Natural killer cell treated with Interleukin-12 subunit alpha and Interleukin-12 subunit beta and Interleukin-15 and Interleukin-18, amount 100 ng/mL, for 72 hours (primary cell): ENCODE measurements around the gene DLL3. TPM values are rescaled to one million over a fixed set of nuclear protein-coding genes. Genes with fewer than 3 reads are reported as not detected.

Experiments used
- ATAC-seq, 2 donors: fragments of 150-1000 bp; cut with Tn5 transposase in 1 of 2; sonication (Bioruptor Pico), chemical (Tn5 transposase) in 1 of 2; 2 replicates each; pipeline ENCODE4 v1.10.0; 2021
- DNase-seq: peaks from one replicate; pipeline ENCODE4 v3.0.0; 2022; ENCODE audit warnings: low spot score
- H3K27ac Mint-ChIP-seq, 2 donors: 1 replicate in 1 of 2; 2 replicates in 1 of 2; pipeline ENCODE4 v1.8.0; 2022; ENCODE audit warnings: mixed read lengths in 2 of 2, mild to moderate bottlenecking in 1 of 2, moderate library complexity in 1 of 2
- H3K27me3 Mint-ChIP-seq, 2 donors: 1 replicate in 1 of 2; 2 replicates in 1 of 2; pipeline ENCODE4 v1.8.0; 2022; ENCODE audit warnings: mixed read lengths in 2 of 2
- H3K36me3 Mint-ChIP-seq: one replicate; pipeline ENCODE4 v1.8.0; 2022; ENCODE audit warnings: mixed read lengths
- H3K4me1 Mint-ChIP-seq, 2 donors: 1 replicate in 1 of 2; 2 replicates in 1 of 2; pipeline ENCODE4 v1.8.0; 2022; ENCODE audit warnings: low read depth in 2 of 2, mixed read lengths in 2 of 2, mild to moderate bottlenecking in 1 of 2
- H3K4me3 Mint-ChIP-seq: one replicate; pipeline ENCODE4 v1.8.0; 2022; ENCODE audit warnings: mixed read lengths
- H3K9me3 Mint-ChIP-seq: 2 replicates; pipeline ENCODE4 v1.8.0; 2022; ENCODE audit warnings: mixed read lengths
- total RNA-seq, 2 donors: library from RNA; stranded (reverse); gene quantifications; one replicate each; pipeline ENCODE4 v1.2.3, GENCODE V29; 2022

DLL3 gene
- total RNA-seq, 2 donors from 2014 or later = 0.21 to 0.92 TPM

DNA sequence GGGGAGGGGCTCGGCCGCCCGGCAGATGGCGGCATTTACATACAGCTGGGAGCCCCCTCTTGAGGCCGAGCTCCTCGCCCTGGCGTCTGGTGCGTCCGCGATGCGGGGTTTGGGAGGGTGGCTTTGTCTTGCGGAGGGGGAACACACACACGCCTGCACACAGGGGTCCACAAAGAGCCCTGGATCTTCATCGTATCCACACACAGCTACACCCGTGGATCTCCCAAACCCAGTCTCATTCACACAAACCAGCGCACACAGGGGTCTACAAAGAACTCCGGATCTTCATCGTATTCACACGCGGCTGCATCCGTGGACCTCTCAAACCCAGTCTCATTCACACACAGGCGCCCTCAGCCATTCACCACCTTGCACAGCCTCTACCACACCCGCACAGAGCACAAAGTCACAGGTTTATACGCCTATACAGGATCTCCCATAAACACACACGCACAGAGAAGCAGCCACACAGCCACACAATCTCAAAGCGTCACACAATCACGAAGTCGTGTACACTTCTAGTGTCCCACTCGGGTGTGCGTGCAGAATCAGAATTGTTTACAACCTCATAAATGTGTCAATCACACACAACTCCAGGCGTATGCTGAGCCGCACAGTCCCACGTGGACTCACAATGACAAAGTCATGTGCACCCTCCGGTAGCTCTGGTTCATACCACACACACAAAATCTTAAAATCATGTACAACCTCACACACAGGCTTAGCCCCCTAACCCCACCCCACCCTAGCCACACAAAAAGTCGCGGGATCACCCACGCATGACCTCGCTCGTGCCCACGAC lies 550 bp upstream of the DLL3 start:
- H3K4me3 Mint-ChIP-seq = peak overlapping the region; percentile 67
- H3K4me1 Mint-ChIP-seq = peaks cover 16 to 18% of the 10 kb centered on the region in 2 donors
- H3K9me3 Mint-ChIP-seq = no peaks in the 10 kb centered on the region
- no peak overlapping the region for H3K27ac Mint-ChIP-seq
- DNase-seq = no peak
- ATAC-seq = peak; percentile 22 to 46
- peaks cover 32 to 41% of the 10 kb centered on the region in 2 donors for H3K27me3 Mint-ChIP-seq
- H3K36me3 Mint-ChIP-seq = no peaks in the 10 kb centered on the region

DNA sequence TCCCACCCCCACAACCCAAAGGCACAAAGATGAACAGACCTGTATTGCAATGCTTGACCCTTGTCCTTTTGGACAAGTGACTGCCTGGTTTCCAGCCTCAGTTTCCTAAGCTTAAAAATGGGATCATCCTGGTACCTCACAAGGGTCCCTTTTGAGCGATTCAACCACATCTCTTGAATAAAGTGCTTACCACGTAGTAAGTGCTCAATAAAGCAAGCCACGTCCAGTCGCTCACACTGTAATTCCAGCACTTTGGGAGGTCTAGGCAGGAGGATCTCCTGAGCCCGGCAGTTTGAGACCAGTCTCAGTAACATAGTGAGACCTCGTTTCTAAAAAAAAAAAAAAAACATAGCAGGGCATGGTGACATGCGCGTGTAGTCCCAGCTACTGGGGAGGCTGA lies 1.2 kb downstream of the DLL3 start:
- Mint-ChIP-seq H3K27ac (no peak overlapping the region), H3K4me3 (peak overlapping the region; percentile 51), H3K9me3 (no peaks in the 10 kb centered on the region), H3K4me1 (peaks cover 24 to 25% of the 10 kb centered on the region in 2 donors), H3K27me3 (peaks cover 48 to 54% of the 10 kb centered on the region in 2 donors), H3K36me3 (no peaks in the 10 kb centered on the region)
- ATAC-seq (no peak), DNase-seq (no peak)

DNA sequence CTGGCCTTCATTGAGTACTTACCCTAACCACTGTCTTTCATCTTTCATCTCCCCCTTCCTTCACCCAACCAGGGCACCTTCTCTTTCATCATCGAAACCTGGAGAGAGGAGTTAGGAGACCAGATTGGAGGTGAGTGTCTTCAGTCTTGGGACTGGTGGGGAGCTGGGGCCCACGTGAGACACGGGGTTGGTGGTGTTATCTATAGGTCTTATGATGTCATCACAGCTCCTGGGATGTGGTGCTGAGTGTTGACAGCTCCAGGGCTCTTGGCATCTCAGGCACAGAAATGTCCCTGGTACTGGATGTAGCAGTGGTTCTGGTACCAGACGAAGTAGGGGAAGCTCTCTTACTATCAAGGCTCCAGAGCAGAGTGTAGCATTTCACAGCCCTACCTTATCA lies 1.8 kb downstream of the DLL3 start:
- Mint-ChIP-seq H3K4me1 (peaks cover 25% of the 10 kb centered on the region in 2 donors), H3K9me3 (no peaks in the 10 kb centered on the region), H3K4me3 (no peak overlapping the region), H3K27me3 (peaks cover 50 to 56% of the 10 kb centered on the region in 2 donors), H3K27ac (no peak overlapping the region), H3K36me3 (peaks cover 2% of the 10 kb centered on the region)
- ATAC-seq (no peak), DNase-seq (no peak)

DNA sequence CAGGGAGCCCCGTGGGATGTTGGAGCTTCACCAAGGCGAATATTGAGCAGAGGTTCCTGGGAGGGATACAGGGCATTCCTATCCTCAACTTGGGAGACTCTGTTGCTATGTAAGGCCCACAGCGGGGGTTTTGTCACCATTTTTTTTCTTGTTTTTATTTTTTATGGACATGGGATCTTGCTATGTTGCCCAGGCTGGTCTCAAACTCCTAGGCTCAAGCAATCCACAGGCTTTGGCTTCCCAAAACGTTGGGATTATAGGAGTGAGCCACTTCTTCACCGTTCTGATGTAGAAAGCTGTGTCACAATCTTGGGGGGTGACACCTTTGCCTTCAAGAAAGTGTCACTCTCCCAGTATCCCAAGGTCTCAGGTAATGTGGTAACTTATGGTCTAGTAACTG lies 2.6 kb downstream of the DLL3 start:
- Mint-ChIP-seq H3K9me3 (no peaks in the 10 kb centered on the region), H3K4me3 (no peak overlapping the region), H3K27ac (no peak overlapping the region), H3K36me3 (peaks cover 4% of the 10 kb centered on the region), H3K4me1 (peaks cover 26 to 28% of the 10 kb centered on the region in 2 donors), H3K27me3 (peaks cover 50 to 56% of the 10 kb centered on the region in 2 donors)
- ATAC-seq = no peak
- DNase-seq = no peak

DNA sequence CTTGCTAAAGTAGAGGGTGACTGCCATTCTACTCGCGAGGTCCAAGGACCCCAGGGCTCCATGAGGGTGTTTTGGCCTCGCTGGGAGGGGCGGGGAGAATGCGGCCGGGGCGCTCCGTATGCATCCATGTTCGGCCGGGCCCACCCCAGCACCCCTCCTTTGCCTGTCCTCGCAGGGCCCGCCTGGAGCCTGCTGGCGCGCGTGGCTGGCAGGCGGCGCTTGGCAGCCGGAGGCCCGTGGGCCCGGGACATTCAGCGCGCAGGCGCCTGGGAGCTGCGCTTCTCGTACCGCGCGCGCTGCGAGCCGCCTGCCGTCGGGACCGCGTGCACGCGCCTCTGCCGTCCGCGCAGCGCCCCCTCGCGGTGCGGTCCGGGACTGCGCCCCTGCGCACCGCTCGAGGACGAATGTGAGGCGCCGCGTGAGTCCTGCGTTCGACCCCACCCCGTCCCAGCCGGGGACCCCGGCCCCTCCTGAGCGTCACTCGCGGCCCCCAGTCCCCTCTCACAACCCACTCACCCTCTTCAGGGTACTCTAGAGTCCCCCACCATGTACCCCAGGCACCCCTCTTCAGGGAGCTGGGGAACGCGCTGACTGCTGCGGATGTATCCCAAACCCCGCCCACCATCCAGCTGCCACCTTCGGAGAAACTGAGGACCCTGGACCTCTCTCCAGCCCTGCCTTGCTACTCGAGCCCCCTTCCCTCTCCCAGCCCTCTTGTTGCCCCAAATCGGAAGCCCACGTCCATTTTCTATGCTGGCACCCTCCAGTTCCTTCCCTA lies 4.1 kb downstream of the DLL3 start:
- ATAC-seq (peak; percentile 79 to 87), DNase-seq (peak; percentile 85)
- Mint-ChIP-seq H3K9me3 (no peaks in the 10 kb centered on the region), H3K27me3 (peaks cover 54 to 59% of the 10 kb centered on the region in 2 donors), H3K36me3 (peaks cover 4% of the 10 kb centered on the region), H3K27ac (peak overlapping the region in 1 of 2 donors; percentile 79), H3K4me3 (peak overlapping the region; percentile 11), H3K4me1 (peaks cover 34% of the 10 kb centered on the region in 2 donors)

DNA sequence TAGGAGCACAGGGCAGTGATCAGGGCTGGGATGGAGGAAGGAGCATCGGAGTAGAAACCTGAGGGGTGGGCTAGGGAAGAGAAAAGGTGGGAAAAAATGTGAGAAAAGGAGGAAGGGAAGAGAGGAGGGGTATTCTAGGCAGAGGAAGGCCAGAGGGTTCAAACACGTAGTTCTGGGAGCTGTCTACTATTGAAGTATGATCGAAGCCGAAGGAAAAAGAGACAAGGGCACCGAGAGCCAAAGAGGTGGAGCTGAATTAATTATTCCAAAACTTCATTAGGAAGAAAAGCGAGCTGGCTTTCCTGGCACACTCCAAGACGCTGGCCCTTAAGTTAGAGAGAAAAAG lies 7.8 kb downstream of the DLL3 start:
- Mint-ChIP-seq H3K4me3 (peak overlapping the region; percentile 69), H3K9me3 (no peaks in the 10 kb centered on the region), H3K36me3 (peaks cover 4% of the 10 kb centered on the region), H3K27me3 (peaks cover 41 to 43% of the 10 kb centered on the region in 2 donors), H3K27ac (no peak overlapping the region), H3K4me1 (peaks cover 23 to 24% of the 10 kb centered on the region in 2 donors)
- no peak for ATAC-seq
- DNase-seq = no peak

DNA sequence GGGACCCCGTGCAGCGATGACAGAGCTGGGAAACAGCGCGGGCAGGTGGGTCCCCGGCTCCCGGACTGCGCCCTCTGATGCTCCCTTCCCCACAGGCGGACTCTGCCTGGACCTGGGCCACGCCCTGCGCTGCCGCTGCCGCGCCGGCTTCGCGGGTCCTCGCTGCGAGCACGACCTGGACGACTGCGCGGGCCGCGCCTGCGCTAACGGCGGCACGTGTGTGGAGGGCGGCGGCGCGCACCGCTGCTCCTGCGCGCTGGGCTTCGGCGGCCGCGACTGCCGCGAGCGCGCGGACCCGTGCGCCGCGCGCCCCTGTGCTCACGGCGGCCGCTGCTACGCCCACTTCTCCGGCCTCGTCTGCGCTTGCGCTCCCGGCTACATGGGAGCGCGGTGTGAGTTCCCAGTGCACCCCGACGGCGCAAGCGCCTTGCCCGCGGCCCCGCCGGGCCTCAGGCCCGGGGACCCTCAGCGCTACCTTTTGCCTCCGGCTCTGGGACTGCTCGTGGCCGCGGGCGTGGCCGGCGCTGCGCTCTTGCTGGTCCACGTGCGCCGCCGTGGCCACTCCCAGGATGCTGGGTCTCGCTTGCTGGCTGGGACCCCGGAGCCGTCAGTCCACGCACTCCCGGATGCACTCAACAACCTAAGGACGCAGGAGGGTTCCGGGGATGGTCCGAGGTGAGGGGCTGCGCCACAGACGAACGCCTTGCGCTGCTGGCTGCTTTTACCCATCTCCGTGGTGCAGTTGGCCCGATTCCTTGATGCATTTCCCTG lies 8.4 kb downstream of the DLL3 start:
- peak; percentile 69 for DNase-seq
- no peak overlapping the region for H3K27ac Mint-ChIP-seq
- peak overlapping the region; percentile 52 for H3K4me3 Mint-ChIP-seq
- no peaks in the 10 kb centered on the region for H3K9me3 Mint-ChIP-seq
- peaks cover 23 to 24% of the 10 kb centered on the region in 2 donors for H3K4me1 Mint-ChIP-seq
- H3K36me3 Mint-ChIP-seq = peaks cover 4% of the 10 kb centered on the region
- ATAC-seq = peak; percentile 82
- H3K27me3 Mint-ChIP-seq = peaks cover 41 to 42% of the 10 kb centered on the region in 2 donors

DNA sequence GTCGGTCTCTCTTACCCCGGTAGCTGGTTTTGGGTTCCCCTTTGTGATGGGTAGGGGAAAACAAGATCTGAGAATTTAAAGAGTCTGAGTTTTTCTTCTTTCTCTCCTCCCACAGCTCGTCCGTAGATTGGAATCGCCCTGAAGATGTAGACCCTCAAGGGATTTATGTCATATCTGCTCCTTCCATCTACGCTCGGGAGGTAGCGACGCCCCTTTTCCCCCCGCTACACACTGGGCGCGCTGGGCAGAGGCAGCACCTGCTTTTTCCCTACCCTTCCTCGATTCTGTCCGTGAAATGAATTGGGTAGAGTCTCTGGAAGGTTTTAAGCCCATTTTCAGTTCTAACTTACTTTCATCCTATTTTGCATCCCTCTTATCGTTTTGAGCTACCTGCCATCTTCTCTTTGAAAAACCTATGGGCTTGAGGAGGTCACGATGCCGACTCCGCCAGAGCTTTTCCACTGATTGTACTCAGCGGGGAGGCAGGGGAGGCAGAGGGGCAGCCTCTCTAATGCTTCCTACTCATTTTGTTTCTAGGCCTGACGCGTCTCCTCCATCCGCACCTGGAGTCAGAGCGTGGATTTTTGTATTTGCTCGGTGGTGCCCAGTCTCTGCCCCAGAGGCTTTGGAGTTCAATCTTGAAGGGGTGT lies 9.1 kb downstream of the DLL3 start:
- Mint-ChIP-seq H3K4me1 (peaks cover 23 to 24% of the 10 kb centered on the region in 2 donors), H3K27ac (no peak overlapping the region), H3K9me3 (no peaks in the 10 kb centered on the region), H3K27me3 (peaks cover 41 to 43% of the 10 kb centered on the region in 2 donors), H3K4me3 (peak overlapping the region; percentile 52), H3K36me3 (peaks cover 4% of the 10 kb centered on the region)
- DNase-seq (no peak), ATAC-seq (no peak)

DNA sequence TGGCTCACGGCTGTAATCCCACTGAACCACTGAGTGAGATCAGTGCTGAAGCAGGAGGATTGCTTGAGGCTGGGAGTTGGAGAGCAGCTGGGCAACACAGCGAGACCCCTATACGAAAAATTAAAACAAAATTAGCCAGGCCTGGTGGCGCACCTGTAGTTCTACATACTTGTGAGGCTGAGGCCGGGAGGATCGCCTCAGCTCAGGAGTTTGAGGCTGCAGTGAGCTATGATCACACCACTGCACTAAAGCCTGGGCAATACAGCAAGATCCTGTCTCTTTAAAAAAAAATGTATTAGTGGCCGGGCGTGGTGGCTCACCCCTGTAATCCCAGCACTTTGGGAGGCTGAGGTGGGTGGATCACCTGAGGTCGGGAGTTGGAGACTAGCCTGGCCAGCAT lies 9.9 kb downstream of the DLL3 start:
- no peak overlapping the region for H3K27ac Mint-ChIP-seq
- H3K4me1 Mint-ChIP-seq = peaks cover 16 to 17% of the 10 kb centered on the region in 2 donors
- peaks cover 4% of the 10 kb centered on the region for H3K36me3 Mint-ChIP-seq
- H3K9me3 Mint-ChIP-seq = no peaks in the 10 kb centered on the region
- H3K4me3 Mint-ChIP-seq = no peak overlapping the region
- peaks cover 39 to 41% of the 10 kb centered on the region in 2 donors for H3K27me3 Mint-ChIP-seq
- ATAC-seq (no peak), DNase-seq (no peak)

DNA sequence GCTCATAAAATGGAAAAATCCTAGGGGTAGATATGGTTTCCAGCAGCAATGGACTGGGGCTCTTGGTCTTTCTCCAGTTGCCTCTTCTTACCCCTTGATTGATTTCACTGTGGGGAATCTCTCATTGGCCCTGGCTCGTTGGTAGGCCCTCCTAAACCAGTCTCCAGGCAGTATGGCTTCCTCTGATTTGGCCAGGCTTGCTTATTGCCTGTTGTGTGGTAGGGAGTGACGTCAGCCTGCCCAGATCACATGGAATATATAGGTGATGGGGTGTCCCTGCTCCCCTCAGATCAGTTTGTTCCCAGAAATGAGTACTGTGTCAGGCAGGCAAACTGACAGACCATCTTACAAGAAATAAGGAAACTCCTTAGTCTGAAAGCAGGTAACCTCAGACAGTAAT lies 10.5 kb downstream of the DLL3 start:
- Mint-ChIP-seq H3K27ac (no peak overlapping the region), H3K4me3 (no peak overlapping the region), H3K36me3 (peaks cover 4% of the 10 kb centered on the region), H3K27me3 (peaks cover 33 to 34% of the 10 kb centered on the region in 2 donors), H3K9me3 (no peaks in the 10 kb centered on the region), H3K4me1 (peaks cover 13% of the 10 kb centered on the region in 2 donors)
- no peak for DNase-seq
- ATAC-seq = no peak

DNA sequence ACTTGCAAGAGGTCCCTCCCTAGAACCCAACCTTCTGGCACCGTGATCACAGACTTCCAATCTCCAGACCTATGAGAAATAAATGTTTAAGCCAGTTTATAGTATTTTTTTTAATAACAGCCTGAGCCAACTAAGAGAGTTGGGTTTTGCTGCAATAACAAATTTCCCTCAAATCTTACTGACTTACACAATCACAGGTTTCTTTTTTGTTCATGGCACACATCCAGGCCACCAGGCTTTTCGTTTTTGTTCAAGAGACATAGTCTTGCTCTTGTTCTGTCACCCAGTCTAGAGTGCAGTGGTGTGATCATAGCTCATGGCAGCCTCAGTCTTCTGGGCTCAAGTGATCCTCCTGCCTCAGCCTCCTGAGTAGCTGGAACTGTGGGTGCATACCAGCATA lies 14.2 kb downstream of the DLL3 start:
- ATAC-seq = no peak
- H3K4me1 Mint-ChIP-seq = peaks cover 9 to 11% of the 10 kb centered on the region in 2 donors
- H3K9me3 Mint-ChIP-seq = no peaks in the 10 kb centered on the region
- H3K27me3 Mint-ChIP-seq = peaks cover 27 to 28% of the 10 kb centered on the region in 2 donors
- peaks cover 12% of the 10 kb centered on the region for H3K36me3 Mint-ChIP-seq
- DNase-seq = no peak
- H3K27ac Mint-ChIP-seq = no peak overlapping the region
- no peak overlapping the region for H3K4me3 Mint-ChIP-seq

DNA sequence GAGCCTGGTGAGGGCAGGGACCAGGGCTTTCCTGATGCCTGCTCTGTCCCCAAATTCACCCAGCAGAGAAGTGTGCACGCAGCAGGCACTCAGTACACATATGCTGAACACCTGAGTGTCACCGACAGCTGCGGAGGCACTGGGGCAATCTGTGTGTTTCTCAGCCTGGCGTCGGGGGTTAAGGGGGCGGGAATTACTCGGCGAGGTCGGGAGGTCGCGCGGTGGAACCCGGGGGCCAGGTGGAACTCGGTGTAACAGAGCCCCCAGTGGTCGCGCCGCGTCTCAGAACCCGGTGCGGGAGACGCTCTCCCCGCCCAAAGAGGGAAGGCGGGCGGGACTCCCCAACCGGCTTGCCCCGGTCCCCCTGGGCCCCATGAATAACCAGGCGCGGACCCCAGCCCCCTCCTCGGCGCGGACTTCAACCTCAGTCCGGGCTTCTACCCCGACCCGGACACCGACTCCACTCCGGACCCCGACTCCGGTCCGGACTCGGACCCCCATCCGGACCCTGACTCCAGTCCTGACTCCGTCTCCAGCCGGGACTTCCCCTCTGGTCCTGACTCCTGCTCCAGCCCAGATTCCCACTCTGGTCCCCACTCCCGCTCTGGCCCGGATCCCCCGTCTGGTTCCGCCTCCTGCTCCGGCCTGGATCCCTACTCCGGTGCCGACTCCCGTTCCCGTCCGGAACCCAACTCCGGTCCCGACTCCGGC lies 16.2 kb downstream of the DLL3 start, which contains the start of gene SELENOV:
Gene SELENOV, plus strand, starts transcription at position 300 of the 711 bp plus-strand sequence. Its CDS starts 74 bp downstream, at position 374.
- Mint-ChIP-seq H3K27ac (no peak within 1 kb of the TSS), H3K27me3 (peaks cover 20 to 24% of the 10 kb centered on the region in 2 donors), H3K36me3 (peaks cover 12% of the 10 kb centered on the region), H3K9me3 (no peaks in the 10 kb centered on the region), H3K4me3 (no peak within 1 kb of the TSS), H3K4me1 (peaks cover 7 to 9% of the 10 kb centered on the region in 2 donors)
- DNase-seq = no peak
- ATAC-seq = peak in 1 of 2 donors; percentile 34
